Heart right ventricle (tissue), 16 donors: ENCODE results near the gene EIF2B5. TPM values are rescaled to one million over a fixed set of nuclear protein-coding genes. Genes with fewer than 3 reads are reported as not detected.

Experiments used
- ATAC-seq, 8 donors: fragments of 200-7000 bp; cut with Tn5 transposase; one replicate each; pipeline ENCODE4 v1.9.1; 2020; ENCODE audit warnings: mild to moderate bottlenecking in 8 of 8, moderate library complexity in 8 of 8, moderate number of reproducible peaks in 1 of 8
- DNase-seq, 2 donors: peaks; one replicate each; pipeline ENCODE4 v3.0.0-alpha.2; 2020
- H3K27ac ChIP-seq, 10 donors: fragments of 200-600 bp; sonication (generic) in 2 of 10; one replicate each; pipeline versions ENCODE4 v1.5.0 to v1.8.0; 2020 to 2022; ENCODE audit warnings: mild to moderate bottlenecking in 3 of 10
- H3K27me3 ChIP-seq, 7 donors: fragments of 200-600 bp; one replicate each; pipeline ENCODE4 v1.8.0; 2021 to 2022; ENCODE audit warnings: mild to moderate bottlenecking in 2 of 7
- H3K36me3 ChIP-seq, 9 donors: fragments of 200-600 bp; sonication (generic) in 1 of 9; one replicate each; pipeline versions ENCODE4 v1.5.0 to v1.8.0; 2020 to 2022; ENCODE audit warnings: mild to moderate bottlenecking in 2 of 9
- H3K4me1 ChIP-seq, 9 donors: fragments of 200-600 bp; sonication (generic) in 1 of 9; one replicate each; pipeline versions ENCODE4 v1.5.0 to v1.8.0; 2020 to 2022; ENCODE audit warnings: mild to moderate bottlenecking in 4 of 9
- H3K4me3 ChIP-seq, 10 donors: fragments of 200-600 bp; sonication (generic) in 2 of 10; one replicate each; pipeline versions ENCODE4 v1.5.0 to v1.8.0; 2020 to 2022; ENCODE audit warnings: mild to moderate bottlenecking in 7 of 10, moderate library complexity in 2 of 10
- H3K9me3 ChIP-seq, 11 donors: fragments of 200-600 bp in 10 of 11; sonication (generic) in 2 of 11; one replicate each; pipeline versions ENCODE4 v1.5.0 to v1.8.0; 2013 to 2022; ENCODE audit warnings: mild to moderate bottlenecking in 2 of 11, control low read depth in 1 of 11, moderate library complexity in 1 of 11
- WGBS, 2 donors: extraction: QIAGEN DNeasy Blood & Tissue Kit; methylation state at CpG; one replicate each; pipeline ENCODE4 v1.1.7; 2013; ENCODE audit warnings: inconsistent platforms in 1 of 2; 5-methylcytosine and 5-hydroxymethylcytosine counted together
- intact Hi-C, 10 donors: fragments of 100-400 bp; cut with DNase I; formaldehyde crosslinking; loops; one replicate each; pipeline versions ENCODE4 v1.11.1 to v1.14.2; 2022
- polyA plus RNA-seq, 2 donors: library from polyadenylated mRNA; stranded (reverse); fragments of 200-250 nt; gene quantifications; one replicate each; pipeline ENCODE4 v1.2.3, GENCODE V29; 2013
- total RNA-seq, 10 donors: library from RNA; stranded (reverse); fragmentation: NEBNext Ultra II Directional in 3 of 10; extraction: Animal tissue kit (Norgen Biotek cat#: 25700) in 3 of 10; gene quantifications; one replicate each; pipeline versions ENCODE4 v1.2.1 to v1.2.4, GENCODE V29; 2021 to 2023
- TF ChIP-seq, protein P1 (sequence below), 9 donors: fragments of 200-600 bp; sonication (generic) in 2 of 9; IDR thresholded peaks; one replicate each; pipeline versions ENCODE4 v1.5.0 to v1.8.0; 2021 to 2022; ENCODE audit warnings: antibody characterized with exemption in 9 of 9, mild to moderate bottlenecking in 5 of 9, moderate library complexity in 1 of 9
- donor health status: Arrhythmogenic right ventricular cardiomyopathy.
- donor health status: ischemic (EF 13 %, LVEDD 7.1; RV severe dilation, severe dysfunction).
- donor health status: healthy with polysubstance abuse.
- donor health status: DM: no; HTN: yes; CAD: no.
- donor health status: DM: no; HTN: no; CAD: no.
- donor health status: ischemic (EF 25% LVEDD 6.9; RV normal size, moderate dysfunction).
- donor health status: ischemic (EF 25% LVEDD 5.7; RV mildly dilated, moderate dysfunction).
- donor health status: healthy.
- donor health status: DM: yes; HTN: yes; CAD: no.
- donor health status: Ischemic cardiomyopathy.
- donor health status: ischemic (EF 35%, LVEDD 5.7; RV mildly dilated, moderate dysfunction).
- donor health status: nonischemic (EF 11% LVEDD 7.7; RV severe dilation, severe dysfunction).
- donor health status: DM: yes; HTN: yes; CAD: no.
- donor health status: PGD.
- donor health status: ischemic (EF 29% LVEDD 5.4; RV normal size, mild dysfunction).
- donor health status: nonischemic (EF 23%, LVEDD 6.1; RV moderate dilation, normal function).

Gene EIF2B5
- total and polyA plus RNA-seq, 12 donors, result 26.8 to 44.6 (median 31.6) TPM

- Histone ChIP-seq H3K27ac (no peak overlapping the region), H3K36me3 (peaks cover 0 to 82% (median 55%) of the 10 kb centered on the region in 9 donors), H3K4me1 (peaks cover 14 to 52% (median 32%) of the 10 kb centered on the region in 9 donors), H3K27me3 (no peaks in the 10 kb centered on the region), H3K9me3 (no peaks in the 10 kb centered on the region), H3K4me3 (no peak overlapping the region)
- intact Hi-C loops, result no loop called here
- TF ChIP-seq, protein P1, sequence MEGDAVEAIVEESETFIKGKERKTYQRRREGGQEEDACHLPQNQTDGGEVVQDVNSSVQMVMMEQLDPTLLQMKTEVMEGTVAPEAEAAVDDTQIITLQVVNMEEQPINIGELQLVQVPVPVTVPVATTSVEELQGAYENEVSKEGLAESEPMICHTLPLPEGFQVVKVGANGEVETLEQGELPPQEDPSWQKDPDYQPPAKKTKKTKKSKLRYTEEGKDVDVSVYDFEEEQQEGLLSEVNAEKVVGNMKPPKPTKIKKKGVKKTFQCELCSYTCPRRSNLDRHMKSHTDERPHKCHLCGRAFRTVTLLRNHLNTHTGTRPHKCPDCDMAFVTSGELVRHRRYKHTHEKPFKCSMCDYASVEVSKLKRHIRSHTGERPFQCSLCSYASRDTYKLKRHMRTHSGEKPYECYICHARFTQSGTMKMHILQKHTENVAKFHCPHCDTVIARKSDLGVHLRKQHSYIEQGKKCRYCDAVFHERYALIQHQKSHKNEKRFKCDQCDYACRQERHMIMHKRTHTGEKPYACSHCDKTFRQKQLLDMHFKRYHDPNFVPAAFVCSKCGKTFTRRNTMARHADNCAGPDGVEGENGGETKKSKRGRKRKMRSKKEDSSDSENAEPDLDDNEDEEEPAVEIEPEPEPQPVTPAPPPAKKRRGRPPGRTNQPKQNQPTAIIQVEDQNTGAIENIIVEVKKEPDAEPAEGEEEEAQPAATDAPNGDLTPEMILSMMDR (IDR thresholded peaks at IDR 0.05), result no peak
- DNase-seq (no peak), ATAC-seq (no peak)
- 94 to 95% methylated on average over 16 of the region's 16 CpGs for WGBS, 2 donors
These were observed 29.6 kb downstream of the EIF2B5 start for GRCh38 chr3:184164648-184165330.

DNA sequence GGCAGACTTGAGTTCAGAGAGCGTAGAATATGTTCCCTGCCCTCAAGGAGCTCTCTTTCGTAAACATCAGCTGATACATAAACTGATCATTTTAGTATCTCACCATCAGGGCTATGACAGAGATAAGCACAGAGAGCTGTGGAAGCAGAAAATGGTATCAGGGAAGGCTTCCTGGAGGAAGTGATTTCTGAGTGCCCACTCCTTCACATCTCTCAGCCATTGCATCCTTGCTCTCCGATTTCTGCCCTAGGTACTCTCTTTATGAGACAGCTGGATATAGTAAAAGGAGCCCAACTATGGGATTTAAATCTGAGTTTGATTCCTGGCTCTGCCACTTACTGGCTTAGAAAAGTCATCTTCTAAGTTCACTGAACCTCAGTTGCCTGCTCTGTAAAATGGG lies 30.4 kb downstream of the EIF2B5 start:
- Histone ChIP-seq H3K27ac (no peak overlapping the region), H3K4me3 (no peak overlapping the region)

DNA sequence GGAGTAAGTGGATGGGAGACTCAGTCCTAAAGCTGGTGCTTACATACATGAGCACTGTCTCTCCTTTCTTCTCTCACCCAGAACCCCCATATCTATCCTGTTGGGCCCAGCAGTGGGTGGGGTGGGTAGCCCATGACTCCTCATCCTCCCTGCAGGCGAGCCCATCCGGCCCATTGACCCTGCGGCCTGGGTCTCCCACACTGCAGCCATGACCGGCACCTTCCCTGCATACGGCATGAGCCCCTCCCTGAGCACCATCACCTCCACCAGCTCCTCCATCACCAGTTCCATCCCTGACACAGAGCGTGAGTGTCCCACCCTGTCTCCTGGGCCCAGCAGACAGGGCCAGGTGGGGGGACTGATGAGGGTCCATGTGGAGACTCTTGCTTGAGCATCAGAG lies 31.5 kb downstream of the EIF2B5 start:
- no peak overlapping the region for H3K27ac ChIP-seq
- H3K36me3 ChIP-seq, result peaks cover 0 to 98% (median 73%) of the 10 kb centered on the region in 9 donors
- H3K4me1 ChIP-seq, result peaks cover 2 to 34% (median 15%) of the 10 kb centered on the region in 9 donors
- intact Hi-C loops, result no loop called here
- DNase-seq, result no peak
- TF ChIP-seq, protein P1 (IDR thresholded peaks at IDR 0.05), result no peak
- H3K27me3 ChIP-seq, result no peaks in the 10 kb centered on the region
- no peak for ATAC-seq
- 93 to 95% methylated on average over 6 of the region's 6 CpGs for WGBS, 2 donors
- no peaks in the 10 kb centered on the region for H3K9me3 ChIP-seq
- no peak overlapping the region for H3K4me3 ChIP-seq

More for the DNA sequence above, 30.4 kb downstream of the EIF2B5 start:
- no peak for DNase-seq
- 95 to 99% methylated on average over 3 of the region's 3 CpGs for WGBS, 2 donors
- peaks cover 0 to 89% (median 62%) of the 10 kb centered on the region in 9 donors for H3K36me3 ChIP-seq
- no peaks in the 10 kb centered on the region for H3K27me3 ChIP-seq
- no peak for ATAC-seq
- H3K4me1 ChIP-seq, result peaks cover 9 to 45% (median 24%) of the 10 kb centered on the region in 9 donors
- TF ChIP-seq, protein P1 (IDR thresholded peaks at IDR 0.05), result no peak
- intact Hi-C loops, result no loop called here
- no peaks in the 10 kb centered on the region for H3K9me3 ChIP-seq

DNA sequence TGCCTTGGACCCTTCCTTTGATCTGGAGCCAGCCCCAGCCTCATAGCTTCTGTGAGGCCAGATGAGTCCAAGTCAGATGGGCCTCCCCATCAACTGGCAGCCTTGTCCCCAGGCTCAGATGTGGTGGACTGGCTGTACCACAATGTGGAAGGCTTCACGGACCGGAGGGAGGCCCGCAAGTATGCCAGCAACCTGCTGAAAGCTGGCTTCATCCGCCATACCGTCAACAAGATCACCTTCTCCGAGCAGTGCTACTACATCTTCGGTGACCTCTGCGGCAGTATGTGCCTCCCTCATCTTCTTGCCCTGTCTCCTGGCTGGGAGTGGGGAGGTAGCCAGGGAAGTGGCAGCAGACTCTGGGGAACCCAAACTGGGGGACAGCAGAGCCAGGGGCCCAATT lies 32.6 kb downstream of the EIF2B5 start:
- H3K27ac ChIP-seq, result peak overlapping the region in 4 of 10 donors; percentile 12 to 56 (median 36)
- 92 to 94% methylated on average over 8 of the region's 8 CpGs for WGBS, 2 donors
- H3K27me3 ChIP-seq, result no peaks in the 10 kb centered on the region
- H3K4me1 ChIP-seq, result peaks cover 0 to 22% (median 9%) of the 10 kb centered on the region in 9 donors
- TF ChIP-seq, protein P1 (IDR thresholded peaks at IDR 0.05), result no peak
- H3K9me3 ChIP-seq, result no peaks in the 10 kb centered on the region
- no peak overlapping the region for H3K4me3 ChIP-seq
- peaks cover 0 to 100% (median 82%) of the 10 kb centered on the region in 9 donors for H3K36me3 ChIP-seq
- ATAC-seq (no peak), DNase-seq (no peak)
- intact Hi-C loops, result no loop called here
